AG04450 (cell line): ENCODE results near the gene RASGRP4. TPM values are rescaled to one million over a fixed set of nuclear protein-coding genes. Genes with fewer than 3 reads are reported as not detected.

Experiments used
- CTCF ChIA-PET: fragments of 300-600, 350-600 bp; formaldehyde crosslinking; extraction: SDS; loops from one replicate; lab custom pipeline; 2022; ENCODE audit warnings: antibody characterized with exemption, inconsistent platforms; lab: Charles Lee
- POLR2A ChIA-PET: fragments of 350-600 bp; formaldehyde crosslinking; extraction: SDS; loops from one replicate; lab custom pipeline; 2021; ENCODE audit warnings: antibody characterized with exemption, inconsistent platforms; lab: Yijun Ruan, JAX
- DNase-seq: peaks from one replicate; pipeline ENCODE4 v3.0.0-alpha.2; 2011; ENCODE audit warnings: low read depth, low spot score
- H3K27ac ChIP-seq: one replicate; pipeline ENCODE4 v1.5.1; 2012; ENCODE audit warnings: low read depth, low read length, control low read depth
- H3K27me3 ChIP-seq: one replicate; pipeline ENCODE4 v1.6.0; 2012; ENCODE audit warnings: low read length; ENCODE audit not compliant: control insufficient read depth, insufficient read depth
- H3K4me3 ChIP-seq: 2 replicates; pipeline ENCODE4 v1.5.1; 2011; ENCODE audit warnings: mild to moderate bottlenecking, low read depth, low read length, control low read depth
- H3K9me3 ChIP-seq: 2 replicates; pipeline ENCODE4 v1.5.1; 2012; ENCODE audit warnings: low read length; ENCODE audit not compliant: control insufficient read depth, insufficient read depth
- CTCF ChIP-seq: IDR thresholded peaks from 2 replicates; pipeline ENCODE4 v1.5.1; 2011; ENCODE audit warnings: low read depth, low read length, control low read depth, inconsistent platforms
- polyA plus RNA-seq: library from polyadenylated mRNA; depleted of rRNA; stranded (reverse); fragments of >200 nt; gene quantifications from 2 replicates; pipeline ENCODE4 v1.2.3, GENCODE V29; 2011

Gene RASGRP4
- polyA plus RNA-seq, 1 experiment: not detected

- Histone ChIP-seq H3K4me3 (no peak overlapping the region), H3K27ac (no peak overlapping the region), H3K27me3 (no peaks in the 10 kb centered on the region), H3K9me3 (peaks cover under 1% of the 10 kb centered on the region; the same call in 1 of the 2 replicates)
- no peak for DNase-seq
- no peak for TF ChIP-seq CTCF
- POLR2A ChIA-PET: no interaction called here
- CTCF ChIA-PET: no interaction called here
Measured at GRCh38 chr19:38381138-38381537, 44.9 kb downstream of the RASGRP4 start.

GRCh38 chr19:38378866-38379265, 47.2 kb downstream of the RASGRP4 start:
- Histone ChIP-seq H3K9me3 (no peaks in the 10 kb centered on the region), H3K27ac (no peak overlapping the region), H3K27me3 (no peaks in the 10 kb centered on the region), H3K4me3 (no peak overlapping the region)
- CTCF ChIA-PET: interaction anchor here (0.6 to 1.5 kb wide), 3 partner anchors 24 to 467 kb away, joined by 3 to 6 read pairs (median 5); partner anchors contain the start of genes CATSPERG and FAM98C
- POLR2A ChIA-PET: interaction anchor here (2.5 kb wide), 1 partner anchor 9 kb away, joined by 8 read pairs; the partner anchor contains the start of gene GGN
- no peak for TF ChIP-seq CTCF
- no peak for DNase-seq

GRCh38 chr19:38377052-38377451, 49.0 kb downstream of the RASGRP4 start:
- ChIA-PET CTCF (no interaction called here), POLR2A (interaction anchor here (2.5 kb wide), 1 partner anchor 11 kb away, joined by 8 read pairs; the partner anchor contains the start of gene GGN)
- TF ChIP-seq CTCF: no peak
- Histone ChIP-seq H3K4me3 (no peak overlapping the region), H3K27me3 (no peaks in the 10 kb centered on the region), H3K9me3 (no peaks in the 10 kb centered on the region), H3K27ac (no peak overlapping the region)
- no peak for DNase-seq

- ChIA-PET CTCF (interaction anchor here (1.1 to 3.3 kb wide), 3 partner anchors 8 to 133 kb away, joined by 5 to 21 read pairs (median 5); partner anchors contain the start of gene FAM98C), POLR2A (interaction anchor here (0.6 to 2.5 kb wide), 2 partner anchors 11 to 350 kb away, joined by 3 to 8 read pairs; partner anchors contain the start of gene GGN)
- H3K27ac ChIP-seq: no peak overlapping the region
- TF ChIP-seq CTCF: no peak
- H3K9me3 ChIP-seq: no peaks in the 10 kb centered on the region
- H3K4me3 ChIP-seq: peak overlapping the region; percentile 92; the same call in 1 of the 2 replicates
- DNase-seq: no peak
- no peaks in the 10 kb centered on the region for H3K27me3 ChIP-seq
Measured at GRCh38 chr19:38376576-38376975, 49.4 kb downstream of the RASGRP4 start.

GRCh38 chr19:38375748-38376147, 50.3 kb downstream of the RASGRP4 start:
- ChIA-PET CTCF (interaction anchor here (0.7 to 3.3 kb wide), 6 partner anchors 8 to 473 kb away, joined by 3 to 21 read pairs (median 6); partner anchors contain the start of genes FAM98C and GGN), POLR2A (interaction anchor here (0.6 to 2.6 kb wide), 3 partner anchors 13 to 351 kb away, joined by 3 to 49 read pairs (median 3); partner anchors contain the start of genes GGN and SPRED3)
- H3K4me3 ChIP-seq: peak overlapping the region; percentile 92
- no peaks in the 10 kb centered on the region for H3K9me3 ChIP-seq
- TF ChIP-seq CTCF: no peak
- peaks cover 3% of the 10 kb centered on the region for H3K27me3 ChIP-seq
- H3K27ac ChIP-seq: peak overlapping the region; percentile 52
- DNase-seq: no peak
